Measurements from ENCODE around the gene ZNF555.

ZNF555 gene

DNA sequence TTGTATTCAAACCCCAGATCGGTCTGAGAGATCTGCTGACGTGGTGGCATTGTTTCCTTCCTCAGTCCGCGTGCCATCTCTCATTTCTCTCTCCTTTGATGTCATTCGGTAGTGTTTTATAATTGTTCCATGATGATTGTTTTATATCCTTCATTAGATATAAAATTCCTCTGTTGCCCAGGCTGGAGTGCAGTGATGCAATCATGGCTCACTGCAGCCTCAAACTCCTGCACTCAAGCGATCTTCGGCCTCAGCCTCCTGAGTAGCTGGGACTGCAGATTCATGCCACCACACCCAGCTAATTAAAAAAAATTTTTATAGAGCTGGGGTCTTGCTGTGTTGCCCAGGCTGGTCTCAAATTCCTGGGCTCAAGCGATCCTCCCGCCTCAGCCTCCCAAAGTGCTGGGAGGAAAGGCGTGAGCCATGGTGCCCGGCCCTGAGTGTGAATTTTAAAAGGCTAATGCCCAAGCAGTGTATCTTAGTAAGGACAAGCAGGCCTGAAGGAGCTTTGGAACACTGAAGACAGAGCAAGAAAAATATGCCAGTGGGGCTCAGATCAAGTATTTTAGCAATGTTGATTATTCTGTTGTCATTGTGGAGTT lies 64.7 kb downstream of the ZNF555 start:
- no peak for DNase-seq (ENCODE audit: low read depth in 2 of 2)
- TF ChIP-seq, protein P1, sequence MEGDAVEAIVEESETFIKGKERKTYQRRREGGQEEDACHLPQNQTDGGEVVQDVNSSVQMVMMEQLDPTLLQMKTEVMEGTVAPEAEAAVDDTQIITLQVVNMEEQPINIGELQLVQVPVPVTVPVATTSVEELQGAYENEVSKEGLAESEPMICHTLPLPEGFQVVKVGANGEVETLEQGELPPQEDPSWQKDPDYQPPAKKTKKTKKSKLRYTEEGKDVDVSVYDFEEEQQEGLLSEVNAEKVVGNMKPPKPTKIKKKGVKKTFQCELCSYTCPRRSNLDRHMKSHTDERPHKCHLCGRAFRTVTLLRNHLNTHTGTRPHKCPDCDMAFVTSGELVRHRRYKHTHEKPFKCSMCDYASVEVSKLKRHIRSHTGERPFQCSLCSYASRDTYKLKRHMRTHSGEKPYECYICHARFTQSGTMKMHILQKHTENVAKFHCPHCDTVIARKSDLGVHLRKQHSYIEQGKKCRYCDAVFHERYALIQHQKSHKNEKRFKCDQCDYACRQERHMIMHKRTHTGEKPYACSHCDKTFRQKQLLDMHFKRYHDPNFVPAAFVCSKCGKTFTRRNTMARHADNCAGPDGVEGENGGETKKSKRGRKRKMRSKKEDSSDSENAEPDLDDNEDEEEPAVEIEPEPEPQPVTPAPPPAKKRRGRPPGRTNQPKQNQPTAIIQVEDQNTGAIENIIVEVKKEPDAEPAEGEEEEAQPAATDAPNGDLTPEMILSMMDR (IDR thresholded peaks at IDR 0.05; ENCODE audit: low read depth, low read length) = no peak
- no peak overlapping the region for H3K4me3 ChIP-seq (replicated peaks in 1 of 2; ENCODE audit: low read depth in 2 of 2, low read length in 2 of 2)

DNA sequence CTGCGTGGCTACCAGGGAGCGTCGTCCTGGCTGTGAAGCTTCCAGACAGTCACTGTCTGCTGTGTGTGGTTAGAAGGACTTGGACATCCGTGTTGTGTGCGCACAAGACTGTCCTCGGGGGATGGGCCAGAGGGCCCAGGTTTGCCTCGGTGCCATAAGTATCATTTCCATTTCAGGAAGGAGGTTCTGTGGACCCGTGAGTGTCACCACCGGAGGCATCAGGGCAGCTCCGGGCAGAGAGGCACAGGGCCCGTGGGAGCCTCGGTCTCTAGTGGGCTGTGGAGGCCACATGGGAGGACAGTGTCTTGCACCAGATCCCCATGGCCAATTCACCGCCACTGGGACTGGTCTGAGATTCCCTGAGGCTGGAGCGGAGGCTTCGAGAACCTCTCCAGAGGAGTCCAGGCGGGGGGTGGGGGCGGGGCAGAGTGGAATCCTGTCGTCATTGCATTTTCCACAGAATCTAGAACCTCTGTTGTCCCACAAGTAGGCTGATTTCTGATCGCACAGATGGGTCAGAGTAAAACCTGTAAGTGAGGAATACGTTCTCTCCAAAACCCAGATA lies 65.4 kb downstream of the ZNF555 start:
- TF ChIP-seq, protein P1 (IDR thresholded peaks at IDR 0.05; ENCODE audit: low read depth, low read length) = no peak
- no peak overlapping the region for H3K4me3 ChIP-seq (replicated peaks in 1 of 2; ENCODE audit: low read depth in 2 of 2, low read length in 2 of 2)
- no peak for DNase-seq (ENCODE audit: low read depth in 2 of 2)
